Adrenal gland (tissue), 12 donors: ENCODE results near the gene PRR19. TPM values are rescaled to one million over a fixed set of nuclear protein-coding genes. Genes with fewer than 3 reads are reported as not detected.

ENCODE experiments used
- DNase-seq, 7 donors: peaks; one replicate each; pipeline ENCODE4 v3.0.0-alpha.2; 2019 to 2020
- H3K27ac ChIP-seq, 5 donors: fragments of 200-600 bp; sonication (generic) in 4 of 5; 1 replicate in 3 of 5; 2 replicates in 2 of 5; pipeline versions ENCODE4 v1.5.1 to v1.8.0; 2016 to 2020; ENCODE audit warnings: mild to moderate bottlenecking in 1 of 5
- H3K27me3 ChIP-seq: fragments of 200-600 bp; 2 replicates; pipeline ENCODE4 v1.8.0; 2021
- H3K36me3 ChIP-seq, 2 donors: fragments of 200-600 bp; replicated peaks in 1 of 2; 1 replicate in 1 of 2; 2 replicates in 1 of 2; pipeline versions ENCODE4 v1.5.1 to v1.8.0; 2018 to 2022
- H3K4me1 ChIP-seq, 2 donors: fragments of 200-600 bp; replicated peaks in 1 of 2; 1 replicate in 1 of 2; 2 replicates in 1 of 2; pipeline versions ENCODE4 v1.5.1 to v1.8.0; 2018 to 2021
- H3K4me3 ChIP-seq, 4 donors: fragments of 200-600 bp; sonication (generic) in 3 of 4; one replicate each; pipeline ENCODE4 v1.5.1; 2016 to 2018
- H3K9me3 ChIP-seq, 3 donors: fragments of 200-600 bp; sonication (generic) in 1 of 3; replicated peaks in 1 of 3; 1 replicate in 2 of 3; 2 replicates in 1 of 3; pipeline versions ENCODE4 v1.5.1 to v1.8.0; 2016 to 2021
- CTCF ChIP-seq, 6 experiments: fragments of 450-650 bp in 4 of 6; fragments of 200-600 bp in 2 of 6; sonication (generic) in 1 of 6; IDR thresholded peaks; 1 replicate in 5 of 6; 2 replicates in 1 of 6; pipeline versions ENCODE4 v1.5.1 to v1.8.0; 2016 to 2021; ENCODE audit warnings: antibody characterized with exemption in 6 of 6, mild to moderate bottlenecking in 2 of 6, moderate library complexity in 1 of 6
- POLR2A ChIP-seq, 2 donors: fragments of 450-650 bp; IDR thresholded peaks; one replicate each; pipeline ENCODE4 v1.6.1; 2017; ENCODE audit warnings: antibody characterized with exemption in 2 of 2, mild to moderate bottlenecking in 2 of 2, moderate library complexity in 1 of 2
- WGBS, 4 donors: extraction: QIAGEN DNeasy Blood & Tissue Kit in 2 of 4; methylation state at CpG; one replicate each; pipeline versions ENCODE4 v1.1.5 to v1.1.7; 2013 to 2017; 5-methylcytosine and 5-hydroxymethylcytosine counted together
- intact Hi-C, 2 donors: fragments of 100-400 bp; cut with DNase I; formaldehyde crosslinking; loops; one replicate each; pipeline versions ENCODE4 v1.14.1 to v1.15.0; 2022 to 2023
- polyA plus RNA-seq, 3 donors: library from polyadenylated mRNA; stranded (reverse); fragments of 200-250 nt in 2 of 3; fragments of 350-450 nt in 1 of 3; fragmentation: Illumina TruSeq in 1 of 3; extraction: RNeasy Lipid Tissue Mini Kit (QIAGEN cat#74804) in 1 of 3; gene quantifications; one replicate each; pipeline ENCODE4 v1.2.3, GENCODE V29; 2013 to 2014
- total RNA-seq, 9 donors: library from RNA; depleted of rRNA in 4 of 9; stranded (reverse); fragments of >200 nt in 4 of 9; fragments of 120-200 nt in 1 of 9; fragmentation: NEBNext Ultra II Directional in 1 of 9; extraction: Animal tissue kit (Norgen Biotek cat#: 25700) in 1 of 9; gene quantifications; one replicate each; pipeline versions ENCODE4 v1.1.0 to v1.2.4, GENCODE V29; 2013 to 2023
- donor health status: healthy with polysubstance abuse.
- donor health status: Bipolar disorder and iron deficiency.
- donor health status: DM: yes; HTN: yes; CAD: no.
- donor health status: DM: no; HTN: no; CAD: no.
- donor health status: DM: no; HTN: no; CAD: no.
- donor health status: DM: yes; HTN: yes; CAD: no.

PRR19 gene
- total and polyA plus RNA-seq, 12 donors: 0.51 to 2.5 (median 1.5) TPM

GRCh38 chr19:42293540-42293939 is 8.4 kb upstream of the PRR19 start:
- DNase-seq: peak in 2 of 7 donors; percentile 18 to 29
- TF ChIP-seq POLR2A (IDR thresholded peaks at IDR 0.05) (no peak), CTCF (IDR thresholded peaks at IDR 0.05) (peak in 1 of 6 experiments; percentile 2)
- H3K9me3 ChIP-seq: no peaks in the 10 kb centered on the region
- no peak overlapping the region for H3K27ac ChIP-seq
- no peaks in the 10 kb centered on the region for H3K4me1 ChIP-seq
- 72 to 94% (median 85%) methylated on average over 7 to 17 of the region's 17 CpGs for WGBS, 4 donors
- intact Hi-C loops: loop anchor here (5.0 kb wide), 1 partner anchor 46 kb away; no protein-coding TSS in a partner anchor
- H3K36me3 ChIP-seq: peaks cover 0 to 67% of the 10 kb centered on the region in 2 donors
- H3K4me3 ChIP-seq: no peak overlapping the region
- H3K27me3 ChIP-seq: no peaks in the 10 kb centered on the region

GRCh38 chr19:42293948-42294347 is 8.0 kb upstream of the PRR19 start:
- Histone ChIP-seq H3K9me3 (no peaks in the 10 kb centered on the region), H3K36me3 (peaks cover 0 to 63% of the 10 kb centered on the region in 2 donors), H3K27me3 (no peaks in the 10 kb centered on the region), H3K4me1 (no peaks in the 10 kb centered on the region), H3K4me3 (no peak overlapping the region), H3K27ac (no peak overlapping the region)
- 85 to 93% (median 91%) methylated on average over 6 to 15 of the region's 15 CpGs; no CpG with 5 or more reads in 1 of the 4 donors for WGBS, 4 donors
- intact Hi-C loops: loop anchor here (5.0 kb wide), 1 partner anchor 47 kb away; no protein-coding TSS in a partner anchor
- no peak for TF ChIP-seq CTCF (IDR thresholded peaks at IDR 0.05)
- no peak for TF ChIP-seq POLR2A (IDR thresholded peaks at IDR 0.05)
- DNase-seq: peak in 2 of 7 donors; percentile 21 to 23

GRCh38 chr19:42294471-42295137 is 7.3 kb upstream of the PRR19 start:
- Histone ChIP-seq H3K27me3 (no peaks in the 10 kb centered on the region), H3K36me3 (peaks cover 0 to 57% of the 10 kb centered on the region in 2 donors), H3K27ac (no peak overlapping the region), H3K9me3 (no peaks in the 10 kb centered on the region), H3K4me3 (no peak overlapping the region), H3K4me1 (no peaks in the 10 kb centered on the region)
- TF ChIP-seq POLR2A (IDR thresholded peaks at IDR 0.05): no peak
- TF ChIP-seq CTCF (IDR thresholded peaks at IDR 0.05): no peak
- intact Hi-C loops: loop anchor here (5.0 kb wide), 1 partner anchor 47 kb away; no protein-coding TSS in a partner anchor
- WGBS, 4 donors: 78 to 84% (median 78%) methylated on average over 11 to 24 of the region's 24 CpGs
- DNase-seq: peak in 3 of 7 donors; percentile 19 to 51 (median 28)

- Histone ChIP-seq H3K9me3 (no peaks in the 10 kb centered on the region), H3K4me3 (no peak overlapping the region), H3K27ac (no peak overlapping the region), H3K27me3 (no peaks in the 10 kb centered on the region), H3K36me3 (peaks cover 0 to 49% of the 10 kb centered on the region in 2 donors), H3K4me1 (no peaks in the 10 kb centered on the region)
- no peak for TF ChIP-seq CTCF (IDR thresholded peaks at IDR 0.05)
- TF ChIP-seq POLR2A (IDR thresholded peaks at IDR 0.05): no peak
- WGBS, 4 donors: 53 to 73% (median 67%) methylated on average over 5 of the region's 5 CpGs
- intact Hi-C loops: no loop called here
- DNase-seq: peak in 1 of 7 donors; percentile 22
Measured at GRCh38 chr19:42295342-42295741, 6.6 kb upstream of the PRR19 start.
